SK-N-SH treated with all-trans-retinoic acid at 6 μM for 48 hours (cell line): ENCODE measurements around the gene CPA5.

Experiments used
- GLIS3 ChIP-seq: fragments of 250-450 bp; sonication (Bioruptor Pico); IDR thresholded peaks from 2 replicates; pipeline ENCODE4 v1.5.0; 2020; ENCODE audit warnings: mild to moderate bottlenecking, moderate library complexity
- TCF4 ChIP-seq: fragments of 250-450 bp; sonication (Bioruptor Pico); IDR thresholded peaks from 2 replicates; pipeline ENCODE4 v1.8.0; 2021; ENCODE audit warnings: mild to moderate bottlenecking, moderate library complexity, borderline replicate concordance
- ZC3H10 ChIP-seq: fragments of 250-450 bp; sonication (Bioruptor Pico); IDR thresholded peaks from 2 replicates; pipeline ENCODE4 v1.5.1; 2021; ENCODE audit warnings: mild to moderate bottlenecking, moderate library complexity

DNA sequence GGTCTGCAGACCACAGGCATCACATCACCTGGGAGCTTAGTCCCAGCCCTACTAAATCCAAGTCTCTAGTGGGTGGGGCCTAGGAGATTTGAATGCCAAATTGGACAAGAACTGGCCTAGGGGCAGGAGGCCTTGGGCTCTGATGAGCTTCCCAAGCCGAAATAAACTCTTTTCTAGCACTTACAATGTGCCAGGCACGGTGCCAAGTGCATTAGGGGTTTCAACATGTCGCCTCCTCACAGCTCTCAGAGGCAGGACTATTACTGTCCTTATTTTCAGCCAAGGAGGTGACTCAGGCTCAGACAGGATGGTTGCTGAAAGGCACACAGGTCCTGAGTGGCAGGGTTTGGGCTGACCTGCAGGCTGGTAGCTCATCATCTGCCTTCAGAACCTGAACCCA, 26.4 kb downstream of the CPA5 start:
- TF ChIP-seq TCF4 = no peak
- TF ChIP-seq ZC3H10 (CRISPR knock-in tag) = no peak
- TF ChIP-seq GLIS3 (CRISPR knock-in tag) = no peak
